ENCODE measurements around the gene ACO1. TPM values are rescaled to one million over a fixed set of nuclear protein-coding genes. Genes with fewer than 3 reads are reported as not detected.

The ACO1 gene
- total RNA-seq, 4 donors from 2014 or later: 9.7 to 23.7 (median 15.5) TPM

- no peak overlapping the region for H3K4me3 ChIP-seq (ENCODE audit: low read depth, poor library complexity, severe bottlenecking)
- 92 to 100% methylated on average over 1 of the region's 1 CpG for WGBS, 2 donors
- DNase-seq (ENCODE audit: low spot score in 2 of 2): no peak
- TF ChIP-seq CTCF (IDR thresholded peaks at IDR 0.05): no peak
- TF ChIP-seq POLR2A (IDR thresholded peaks at IDR 0.05): no peak
- intact Hi-C loops (cut with DNase I; ENCODE audit: low total_unique reads): no loop called here
Measured at GRCh38 chr9:32404402-32404801, 20.0 kb downstream of the ACO1 start.

DNA sequence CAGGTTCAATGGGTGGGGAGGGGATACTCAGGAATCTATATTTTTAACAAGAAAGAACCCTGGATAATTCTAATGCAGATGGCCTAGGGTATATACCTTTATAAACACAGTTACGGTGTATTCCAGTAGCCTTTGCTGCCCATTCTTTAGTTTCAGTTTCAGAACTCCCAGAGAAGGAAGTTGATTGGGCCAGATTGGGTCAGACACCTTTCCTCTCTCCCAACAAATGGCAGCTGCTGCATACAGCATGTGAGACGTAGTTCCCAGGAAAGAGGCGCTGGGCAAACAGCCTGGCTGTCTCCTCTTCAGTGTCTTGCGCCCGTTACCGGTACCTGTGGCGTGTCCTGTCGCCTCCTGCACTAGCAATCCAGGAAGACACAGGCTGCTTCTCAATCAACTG lies 20.4 kb downstream of the ACO1 start:
- WGBS, 2 donors: 84 to 86% methylated on average over 8 of the region's 8 CpGs
- DNase-seq (ENCODE audit: low spot score in 2 of 2): no peak
- intact Hi-C loops (cut with DNase I; ENCODE audit: low total_unique reads): no loop called here
- no peak for TF ChIP-seq CTCF (IDR thresholded peaks at IDR 0.05)
- TF ChIP-seq POLR2A (IDR thresholded peaks at IDR 0.05): no peak
- H3K4me3 ChIP-seq (ENCODE audit: low read depth, poor library complexity, severe bottlenecking): no peak overlapping the region

DNA sequence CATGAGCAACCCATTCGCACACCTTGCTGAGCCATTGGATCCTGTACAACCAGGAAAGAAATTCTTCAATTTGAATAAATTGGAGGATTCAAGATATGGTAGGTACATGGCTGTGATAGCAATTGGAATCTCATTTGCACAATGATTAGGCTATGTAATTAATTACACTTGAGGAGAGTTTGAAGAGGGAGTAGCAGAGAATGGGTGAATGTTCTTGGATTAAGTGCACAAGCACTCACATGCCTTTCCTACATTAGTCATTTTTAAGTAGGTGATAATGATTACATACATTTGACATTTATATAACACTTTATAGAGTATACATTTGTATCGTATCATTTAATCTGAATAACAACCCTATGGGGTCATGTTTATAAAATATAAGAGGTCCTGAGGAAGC lies 21.1 kb downstream of the ACO1 start:
- TF ChIP-seq POLR2A (IDR thresholded peaks at IDR 0.05): no peak
- TF ChIP-seq CTCF (IDR thresholded peaks at IDR 0.05): no peak
- DNase-seq (ENCODE audit: low spot score in 2 of 2): no peak
- 81 to 96% methylated on average over 2 of the region's 2 CpGs for WGBS, 2 donors
- no peak overlapping the region for H3K4me3 ChIP-seq (ENCODE audit: low read depth, poor library complexity, severe bottlenecking)
- intact Hi-C loops (cut with DNase I; ENCODE audit: low total_unique reads): no loop called here

DNA sequence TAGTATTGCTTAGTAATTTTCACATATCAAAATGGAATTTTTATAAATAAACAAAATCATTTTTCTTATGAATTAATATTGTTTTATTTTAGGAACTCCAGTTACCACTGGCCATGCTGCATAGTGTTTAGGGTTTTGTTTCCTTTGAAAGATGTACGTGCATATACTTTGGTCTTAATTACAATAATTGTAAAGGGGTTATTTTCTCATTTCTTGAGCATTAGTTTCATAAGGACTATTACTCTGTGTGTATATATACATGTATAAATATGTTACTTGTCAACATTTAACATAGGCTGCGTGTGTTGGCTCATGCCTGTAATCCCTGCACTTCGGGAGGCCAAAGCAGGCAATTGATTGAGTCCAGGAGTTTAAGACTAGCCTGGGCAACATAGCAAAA lies 21.6 kb downstream of the ACO1 start:
- intact Hi-C loops (cut with DNase I; ENCODE audit: low total_unique reads): no loop called here
- TF ChIP-seq CTCF (IDR thresholded peaks at IDR 0.05): no peak
- no peak for TF ChIP-seq POLR2A (IDR thresholded peaks at IDR 0.05)

DNA sequence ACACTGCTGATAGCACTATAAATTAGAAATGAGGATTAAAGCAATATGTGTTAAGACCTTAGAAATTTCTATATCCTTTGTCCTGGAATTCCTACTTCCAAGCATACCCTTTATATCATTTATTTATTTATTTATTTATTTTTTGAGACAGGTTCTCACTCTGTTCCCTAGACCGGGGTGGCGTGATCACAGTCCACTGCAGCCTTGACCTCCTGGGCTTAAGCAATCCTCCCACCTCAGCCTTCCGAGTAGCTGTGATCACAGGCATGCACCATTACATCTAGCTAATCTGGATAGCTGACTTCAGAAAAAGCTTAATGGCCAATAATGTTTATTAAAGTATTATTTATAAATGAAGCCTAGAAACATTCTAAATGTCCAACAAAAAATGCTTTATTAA lies 27.3 kb downstream of the ACO1 start:
- no peak for DNase-seq (ENCODE audit: low spot score in 2 of 2)

More for the DNA sequence above, 21.6 kb downstream of the ACO1 start:
- DNase-seq (ENCODE audit: low spot score in 2 of 2): no peak
- WGBS, 2 donors: 96 to 97% methylated on average over 3 of the region's 3 CpGs
- H3K4me3 ChIP-seq (ENCODE audit: low read depth, poor library complexity, severe bottlenecking): no peak overlapping the region

More for the DNA sequence above, 27.3 kb downstream of the ACO1 start:
- 93 to 99% methylated on average over 3 of the region's 3 CpGs for WGBS, 2 donors
- TF ChIP-seq POLR2A (IDR thresholded peaks at IDR 0.05) (no peak), CTCF (IDR thresholded peaks at IDR 0.05) (no peak)
- no peak overlapping the region for H3K4me3 ChIP-seq (ENCODE audit: low read depth, poor library complexity, severe bottlenecking)
- intact Hi-C loops (cut with DNase I; ENCODE audit: low total_unique reads): no loop called here
